ENCODE results near the gene AUTS2. TPM values are rescaled to one million over a fixed set of nuclear protein-coding genes. Genes with fewer than 3 reads are reported as not detected.

Gene AUTS2
- total RNA-seq, 2 experiments from 2014 or later: 17.5 to 23.8 TPM

DNA sequence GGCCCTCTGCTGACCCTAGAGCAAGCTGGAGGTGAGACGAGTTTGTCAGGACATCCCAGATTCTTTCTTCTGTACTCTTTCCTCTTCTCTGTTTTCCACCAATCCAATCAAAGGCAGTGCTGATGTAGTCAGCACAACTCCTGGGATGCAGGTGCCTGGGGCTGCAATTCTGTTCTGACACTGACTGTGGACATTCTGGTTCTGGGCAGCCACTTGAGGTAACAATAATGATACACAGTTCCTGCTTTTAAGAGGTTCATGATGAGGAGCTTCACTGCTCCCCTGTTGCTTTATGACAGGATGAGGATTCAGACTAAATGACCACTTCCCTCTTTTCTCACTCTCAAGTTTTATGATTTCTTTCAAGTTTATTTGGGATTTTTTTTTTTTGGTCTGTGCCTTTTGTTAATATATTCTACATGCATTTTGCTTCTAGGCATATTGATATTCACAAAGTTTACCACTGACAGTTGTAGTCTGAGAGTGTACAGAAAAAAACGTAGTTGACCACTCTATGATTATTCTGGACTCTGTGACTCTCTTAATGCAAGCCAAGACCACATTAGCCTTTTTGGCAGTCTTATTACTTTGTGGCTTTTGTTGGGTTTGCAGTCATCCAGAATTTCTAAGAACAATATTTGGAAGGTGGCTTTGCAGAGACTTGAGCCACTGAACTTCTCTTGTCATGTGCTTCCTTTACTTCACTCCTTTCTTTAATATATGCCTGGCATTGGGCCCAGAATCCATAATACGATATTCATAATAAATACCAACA lies 247.6 kb downstream of the AUTS2 start:
- H3K36me3 Mint-ChIP-seq: no peaks in the 10 kb centered on the region
- H3K9me3 Mint-ChIP-seq: no peaks in the 10 kb centered on the region
- DNase-seq (no peak), ATAC-seq (ENCODE audit: low read depth) (no peak)
- H3K27ac Mint-ChIP-seq: no peak overlapping the region
- H3K4me3 Mint-ChIP-seq: no peak overlapping the region
- H3K4me1 Mint-ChIP-seq: no peaks in the 10 kb centered on the region
- POLR2A ChIA-PET: no interaction called here
- peaks cover 16% of the 10 kb centered on the region for H3K27me3 Mint-ChIP-seq

GRCh38 chr7:69847921-69848612 lies 249.8 kb downstream of the AUTS2 start:
- ATAC-seq (ENCODE audit: low read depth) (no peak), DNase-seq (no peak)
- Mint-ChIP-seq H3K4me3 (no peak overlapping the region), H3K27ac (no peak overlapping the region), H3K36me3 (no peaks in the 10 kb centered on the region), H3K4me1 (no peaks in the 10 kb centered on the region), H3K27me3 (peaks cover 8% of the 10 kb centered on the region), H3K9me3 (peaks cover 2% of the 10 kb centered on the region)
- POLR2A ChIA-PET: interaction anchor here (0.6 kb wide), 1 partner anchor 256 kb away, joined by 3 read pairs; no protein-coding TSS in a partner anchor

GRCh38 chr7:69849268-69849667 lies 251.0 kb downstream of the AUTS2 start:
- H3K4me3 Mint-ChIP-seq: no peak overlapping the region
- H3K9me3 Mint-ChIP-seq: peaks cover 2% of the 10 kb centered on the region
- H3K36me3 Mint-ChIP-seq: no peaks in the 10 kb centered on the region

DNA sequence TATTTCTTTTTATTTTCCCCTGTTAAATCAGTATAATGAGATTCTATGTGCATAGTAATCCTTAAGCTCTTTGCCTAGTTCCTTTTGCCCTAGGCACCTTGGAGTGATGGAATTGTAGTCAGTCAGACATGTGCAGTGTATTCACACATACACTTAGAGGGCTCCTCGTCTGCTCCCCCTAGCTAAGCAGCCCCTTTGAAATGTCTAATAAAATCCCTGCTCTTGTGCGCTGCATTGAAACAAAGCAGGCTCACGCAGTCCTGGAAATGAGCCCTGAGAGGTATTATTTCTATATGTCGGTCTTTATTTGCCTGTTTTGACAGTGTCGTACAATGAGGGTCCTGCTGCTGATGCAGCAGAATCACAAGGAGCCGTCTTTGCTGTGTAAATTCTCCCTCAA lies 258.7 kb downstream of the AUTS2 start:
- no peak for ATAC-seq (ENCODE audit: low read depth)
- POLR2A ChIA-PET: no interaction called here
- Mint-ChIP-seq H3K4me1 (no peaks in the 10 kb centered on the region), H3K4me3 (no peak overlapping the region), H3K27ac (no peak overlapping the region), H3K9me3 (no peaks in the 10 kb centered on the region), H3K27me3 (peaks cover 8% of the 10 kb centered on the region), H3K36me3 (no peaks in the 10 kb centered on the region)
- no peak for DNase-seq

More at GRCh38 chr7:69849268-69849667, 251.0 kb downstream of the AUTS2 start:
- no peak for DNase-seq
- H3K27me3 Mint-ChIP-seq: peaks cover 7% of the 10 kb centered on the region
- no peaks in the 10 kb centered on the region for H3K4me1 Mint-ChIP-seq
- POLR2A ChIA-PET: no interaction called here
- H3K27ac Mint-ChIP-seq: no peak overlapping the region
- no peak for ATAC-seq (ENCODE audit: low read depth)

- no peaks in the 10 kb centered on the region for H3K4me1 Mint-ChIP-seq
- H3K4me3 Mint-ChIP-seq: no peak overlapping the region
- ATAC-seq (ENCODE audit: low read depth) (no peak), DNase-seq (no peak)
- peaks cover 8% of the 10 kb centered on the region for H3K27me3 Mint-ChIP-seq
- POLR2A ChIA-PET: no interaction called here
- H3K36me3 Mint-ChIP-seq: no peaks in the 10 kb centered on the region
- H3K9me3 Mint-ChIP-seq: no peaks in the 10 kb centered on the region
- no peak overlapping the region for H3K27ac Mint-ChIP-seq
Observed at GRCh38 chr7:69858471-69858870, 260.2 kb downstream of the AUTS2 start.

- Mint-ChIP-seq H3K9me3 (no peaks in the 10 kb centered on the region), H3K27me3 (peaks cover 5% of the 10 kb centered on the region), H3K4me1 (no peaks in the 10 kb centered on the region), H3K27ac (no peak overlapping the region), H3K4me3 (no peak overlapping the region), H3K36me3 (no peaks in the 10 kb centered on the region)
- DNase-seq: no peak
- POLR2A ChIA-PET: no interaction called here
- ATAC-seq (ENCODE audit: low read depth): no peak
Observed at GRCh38 chr7:69859342-69859741, 261.1 kb downstream of the AUTS2 start.

DNA sequence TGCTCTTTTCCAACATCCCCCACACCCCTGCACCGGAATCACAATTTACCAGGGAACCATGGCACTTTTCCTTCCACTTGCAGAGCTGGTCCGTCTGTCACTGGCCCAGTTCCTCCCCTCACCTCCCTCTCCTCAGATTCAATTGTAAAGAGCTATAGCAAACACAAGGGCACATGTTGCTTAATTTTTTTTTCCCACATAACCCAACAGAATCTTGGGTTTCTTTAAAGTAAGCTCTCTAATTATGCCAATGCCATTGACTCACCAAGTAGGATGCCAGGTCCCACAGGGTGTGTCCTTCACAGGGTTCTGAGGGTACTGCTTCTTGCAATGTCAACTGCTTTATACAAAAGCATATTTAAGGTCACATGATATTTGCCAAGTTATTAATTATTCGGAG lies 262.2 kb downstream of the AUTS2 start:
- DNase-seq (no peak), ATAC-seq (ENCODE audit: low read depth) (no peak)
- Mint-ChIP-seq H3K4me1 (no peaks in the 10 kb centered on the region), H3K36me3 (no peaks in the 10 kb centered on the region), H3K4me3 (no peak overlapping the region), H3K9me3 (no peaks in the 10 kb centered on the region), H3K27ac (no peak overlapping the region), H3K27me3 (peaks cover 4% of the 10 kb centered on the region)
- POLR2A ChIA-PET: no interaction called here

- no peak for DNase-seq
- H3K27me3 Mint-ChIP-seq: peaks cover 4% of the 10 kb centered on the region
- H3K36me3 Mint-ChIP-seq: no peaks in the 10 kb centered on the region
- H3K4me1 Mint-ChIP-seq: no peaks in the 10 kb centered on the region
- no peaks in the 10 kb centered on the region for H3K9me3 Mint-ChIP-seq
- H3K4me3 Mint-ChIP-seq: no peak overlapping the region
- POLR2A ChIA-PET: no interaction called here
- no peak overlapping the region for H3K27ac Mint-ChIP-seq
- ATAC-seq (ENCODE audit: low read depth): no peak
Observed at GRCh38 chr7:69860941-69861622, 262.8 kb downstream of the AUTS2 start.

- Mint-ChIP-seq H3K36me3 (no peaks in the 10 kb centered on the region), H3K27me3 (peaks cover 4% of the 10 kb centered on the region)
- POLR2A ChIA-PET: no interaction called here
Observed at GRCh38 chr7:69862413-69863064, 264.3 kb downstream of the AUTS2 start.

DNA sequence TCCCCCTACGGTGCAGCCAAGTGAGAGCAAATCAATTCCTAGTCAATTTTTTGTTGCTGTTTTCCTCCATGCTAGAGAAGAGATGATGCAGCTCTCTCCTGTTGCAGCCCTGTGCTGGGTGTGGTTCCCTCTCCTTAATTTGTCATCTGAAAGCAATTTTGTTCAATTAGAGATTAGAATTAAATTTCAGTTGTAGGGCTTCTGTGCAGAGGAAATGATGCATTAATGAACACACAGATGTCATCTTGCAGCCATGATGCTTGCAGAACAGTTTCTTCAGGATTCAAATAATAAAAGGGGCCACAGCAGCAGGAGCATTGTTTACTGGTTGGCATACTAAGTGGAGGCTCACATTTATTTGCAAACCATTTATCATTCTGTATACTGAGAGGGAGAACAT lies 266.0 kb downstream of the AUTS2 start:
- H3K36me3 Mint-ChIP-seq: no peaks in the 10 kb centered on the region
- H3K27me3 Mint-ChIP-seq: peaks cover 2% of the 10 kb centered on the region
- ATAC-seq (ENCODE audit: low read depth) (no peak), DNase-seq (no peak)
- H3K4me3 Mint-ChIP-seq: no peak overlapping the region
- POLR2A ChIA-PET: no interaction called here
- no peak overlapping the region for H3K27ac Mint-ChIP-seq
- no peaks in the 10 kb centered on the region for H3K4me1 Mint-ChIP-seq
- no peaks in the 10 kb centered on the region for H3K9me3 Mint-ChIP-seq

More at GRCh38 chr7:69862413-69863064, 264.3 kb downstream of the AUTS2 start:
- H3K27ac Mint-ChIP-seq: no peak overlapping the region
- H3K9me3 Mint-ChIP-seq: no peaks in the 10 kb centered on the region
- no peak for DNase-seq
- H3K4me1 Mint-ChIP-seq: no peaks in the 10 kb centered on the region
- H3K4me3 Mint-ChIP-seq: no peak overlapping the region
- no peak for ATAC-seq (ENCODE audit: low read depth)

- DNase-seq (no peak), ATAC-seq (ENCODE audit: low read depth) (no peak)
- Mint-ChIP-seq H3K4me1 (no peaks in the 10 kb centered on the region), H3K27ac (no peak overlapping the region), H3K27me3 (peaks cover 2% of the 10 kb centered on the region), H3K9me3 (no peaks in the 10 kb centered on the region), H3K36me3 (no peaks in the 10 kb centered on the region), H3K4me3 (no peak overlapping the region)
- POLR2A ChIA-PET: no interaction called here
Observed at GRCh38 chr7:69864822-69865221, 266.5 kb downstream of the AUTS2 start.

- peaks cover 3% of the 10 kb centered on the region for H3K4me1 Mint-ChIP-seq
- POLR2A ChIA-PET: no interaction called here
- DNase-seq (no peak), ATAC-seq (ENCODE audit: low read depth) (no peak)
- H3K9me3 Mint-ChIP-seq: no peaks in the 10 kb centered on the region
- no peak overlapping the region for H3K27ac Mint-ChIP-seq
- no peaks in the 10 kb centered on the region for H3K36me3 Mint-ChIP-seq
- H3K4me3 Mint-ChIP-seq: no peak overlapping the region
- no peaks in the 10 kb centered on the region for H3K27me3 Mint-ChIP-seq
Observed at GRCh38 chr7:69868921-69869320, 270.6 kb downstream of the AUTS2 start.

- Mint-ChIP-seq H3K9me3 (no peaks in the 10 kb centered on the region), H3K4me1 (peaks cover 3% of the 10 kb centered on the region), H3K36me3 (no peaks in the 10 kb centered on the region), H3K27me3 (no peaks in the 10 kb centered on the region), H3K4me3 (no peak overlapping the region), H3K27ac (no peak overlapping the region)
- DNase-seq: no peak
- no peak for ATAC-seq (ENCODE audit: low read depth)
- POLR2A ChIA-PET: no interaction called here
Observed at GRCh38 chr7:69871213-69871885, 273.1 kb downstream of the AUTS2 start.

All from activated naive CD8-positive, alpha-beta T cell treated with anti-CD3 and anti-CD28 coated beads, Interleukin-2, amount 10 ng/mL, durations not matched to agents 7 days and 5 days (primary cell).